ENCODE data around the gene EPO.

Gene EPO

DNA sequence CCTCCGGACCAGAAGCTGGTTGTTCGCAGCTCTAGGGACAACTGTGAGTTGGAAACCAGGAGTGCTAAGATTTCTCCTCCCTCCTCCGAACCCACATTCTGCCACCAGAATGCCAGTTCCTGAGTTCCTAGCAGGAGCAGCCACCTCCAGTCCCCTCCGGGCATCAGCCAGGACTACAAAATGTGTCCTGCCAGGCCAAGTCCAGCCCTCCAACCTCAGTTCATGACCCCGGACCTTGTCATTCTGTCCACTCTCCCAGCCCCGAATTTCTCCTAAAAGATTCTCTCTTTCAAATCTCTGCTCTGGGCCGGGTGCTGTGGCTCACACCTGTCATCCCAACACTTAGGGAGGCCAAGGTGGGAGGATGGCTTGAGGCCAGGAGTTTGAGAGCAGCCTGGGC lies 15.5 kb downstream of the EPO start:
- no peak for TF ChIP-seq ELF4 (IDR thresholded peaks at IDR 0.05)
- TF ChIP-seq BHLHE40 (IDR thresholded peaks at IDR 0.05; ENCODE audit: borderline replicate concordance), result no peak
- no peak for TF ChIP-seq LEF1 (IDR thresholded peaks at IDR 0.05; ENCODE audit: borderline replicate concordance)
- TF ChIP-seq ZNF384 (IDR thresholded peaks at IDR 0.05), result no peak
- no peak for TF ChIP-seq CTBP1 (IDR thresholded peaks at IDR 0.05; ENCODE audit: borderline replicate concordance)
- TF ChIP-seq, protein P1, sequence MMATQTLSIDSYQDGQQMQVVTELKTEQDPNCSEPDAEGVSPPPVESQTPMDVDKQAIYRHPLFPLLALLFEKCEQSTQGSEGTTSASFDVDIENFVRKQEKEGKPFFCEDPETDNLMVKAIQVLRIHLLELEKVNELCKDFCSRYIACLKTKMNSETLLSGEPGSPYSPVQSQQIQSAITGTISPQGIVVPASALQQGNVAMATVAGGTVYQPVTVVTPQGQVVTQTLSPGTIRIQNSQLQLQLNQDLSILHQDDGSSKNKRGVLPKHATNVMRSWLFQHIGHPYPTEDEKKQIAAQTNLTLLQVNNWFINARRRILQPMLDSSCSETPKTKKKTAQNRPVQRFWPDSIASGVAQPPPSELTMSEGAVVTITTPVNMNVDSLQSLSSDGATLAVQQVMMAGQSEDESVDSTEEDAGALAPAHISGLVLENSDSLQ (IDR thresholded peaks at IDR 0.05), result no peak
- TF ChIP-seq TARDBP (IDR thresholded peaks at IDR 0.05), result no peak
- TF ChIP-seq HDGF (IDR thresholded peaks at IDR 0.05; ENCODE audit: borderline replicate concordance), result no peak
- no peak for TF ChIP-seq L3MBTL2 (conservative IDR thresholded peaks at IDR 0.05)
- no peak for TF ChIP-seq SUZ12 (IDR thresholded peaks at IDR 0.05)
- no peak for TF ChIP-seq FOXK2 (IDR thresholded peaks at IDR 0.05)
- no peak for TF ChIP-seq SP1 (IDR thresholded peaks at IDR 0.05)
- no peak for TF ChIP-seq FOXA1 (IDR thresholded peaks at IDR 0.05)
- TF ChIP-seq NFRKB (IDR thresholded peaks at IDR 0.05), result no peak
- TF ChIP-seq ARNT (IDR thresholded peaks at IDR 0.05), result no peak
- TF ChIP-seq FOXM1 (IDR thresholded peaks at IDR 0.05; ENCODE audit: borderline replicate concordance), result no peak
- no peak for DNase-seq (ENCODE audit: extremely low spot score)
- ChIA-PET POLR2A (no interaction called here), CTCF (interaction anchor here (0.8 kb wide), 1 partner anchor 92 kb away, joined by 3 read pairs; the partner anchor contains the start of gene EPHB4)

DNA sequence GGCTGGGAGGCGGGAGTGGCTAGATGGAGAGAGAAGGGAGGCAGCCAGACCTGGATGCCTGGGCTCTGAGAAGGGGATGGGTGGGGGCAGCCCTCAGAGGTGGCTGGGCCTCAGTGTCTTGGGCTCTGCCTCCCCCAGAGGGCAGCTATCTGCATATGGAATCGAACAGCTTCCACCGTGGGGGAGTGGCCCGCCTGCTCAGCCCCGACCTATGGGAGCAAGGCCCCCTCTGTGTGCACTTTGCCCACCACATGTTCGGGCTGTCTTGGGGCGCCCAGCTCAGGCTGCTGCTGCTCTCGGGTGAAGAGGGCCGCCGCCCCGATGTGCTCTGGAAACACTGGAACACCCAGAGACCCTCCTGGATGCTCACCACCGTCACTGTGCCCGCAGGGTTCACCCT lies 16.4 kb downstream of the EPO start:
- no peak for TF ChIP-seq ZNF384 (IDR thresholded peaks at IDR 0.05)
- TF ChIP-seq BHLHE40 (IDR thresholded peaks at IDR 0.05; ENCODE audit: borderline replicate concordance), result no peak
- TF ChIP-seq TARDBP (IDR thresholded peaks at IDR 0.05), result no peak
- TF ChIP-seq FOXM1 (IDR thresholded peaks at IDR 0.05; ENCODE audit: borderline replicate concordance), result no peak
- no peak for TF ChIP-seq HDGF (IDR thresholded peaks at IDR 0.05; ENCODE audit: borderline replicate concordance)
- no peak for TF ChIP-seq SP1 (IDR thresholded peaks at IDR 0.05)
- TF ChIP-seq FOXA1 (IDR thresholded peaks at IDR 0.05), result no peak
- TF ChIP-seq SUZ12 (IDR thresholded peaks at IDR 0.05), result no peak
- TF ChIP-seq FOXK2 (IDR thresholded peaks at IDR 0.05), result no peak
- no peak for TF ChIP-seq ELF4 (IDR thresholded peaks at IDR 0.05)
- TF ChIP-seq ARNT (IDR thresholded peaks at IDR 0.05), result no peak
- no peak for TF ChIP-seq LEF1 (IDR thresholded peaks at IDR 0.05; ENCODE audit: borderline replicate concordance)
- ChIA-PET POLR2A (no interaction called here), CTCF (no interaction called here)
- no peak for DNase-seq (ENCODE audit: extremely low spot score)

DNA sequence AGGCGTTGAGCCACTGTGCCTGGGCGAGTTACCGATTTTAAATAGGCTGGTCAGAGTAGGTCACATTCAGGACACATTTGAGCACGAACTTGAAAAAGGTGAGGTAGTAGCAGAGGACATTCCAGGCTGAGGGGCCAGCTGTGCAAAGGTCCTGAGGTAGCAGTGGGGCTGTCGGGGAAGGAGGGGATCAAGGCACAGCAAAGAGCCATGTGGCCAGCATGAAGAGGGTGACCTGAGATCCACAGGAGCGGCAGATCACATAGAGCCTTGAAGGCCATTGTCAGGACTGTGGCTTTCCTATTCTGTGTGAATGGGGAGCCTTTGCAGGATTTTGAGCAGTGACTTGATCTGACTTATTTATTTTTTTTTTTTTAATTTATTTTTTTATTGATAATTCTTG lies 19.7 kb downstream of the EPO start:
- CTCF ChIA-PET, result no interaction called here
- TF ChIP-seq FOXK2 (IDR thresholded peaks at IDR 0.05) (no peak), CTBP1 (IDR thresholded peaks at IDR 0.05; ENCODE audit: borderline replicate concordance) (no peak), BHLHE40 (IDR thresholded peaks at IDR 0.05; ENCODE audit: borderline replicate concordance) (no peak)
- POLR2A ChIA-PET, result no interaction called here
- no peak for DNase-seq (ENCODE audit: extremely low spot score)

DNA sequence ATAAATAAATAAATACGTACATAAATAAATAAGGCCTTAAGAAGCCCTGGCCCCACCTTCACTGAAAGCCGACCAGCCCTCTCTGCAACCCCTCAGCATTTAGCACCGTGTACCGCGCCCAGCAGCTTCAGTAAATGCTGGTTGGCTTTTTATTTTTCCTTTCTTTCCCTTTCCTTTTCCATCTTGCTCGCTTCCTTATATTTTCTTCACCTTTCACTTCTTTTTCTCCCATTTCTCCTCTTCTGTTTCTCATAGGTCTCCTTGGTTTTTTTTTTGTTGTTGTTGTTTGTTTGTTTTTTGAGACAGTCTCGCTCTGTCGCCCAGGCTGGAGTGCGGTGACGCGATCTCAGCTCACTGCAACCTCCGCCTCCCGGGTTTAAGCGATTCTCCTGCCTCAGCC lies 24.3 kb downstream of the EPO start:
- POLR2A ChIA-PET, result no interaction called here
- DNase-seq (ENCODE audit: extremely low spot score), result no peak
- TF ChIP-seq, protein P1 (IDR thresholded peaks at IDR 0.05), result no peak
- CTCF ChIA-PET, result no interaction called here

DNA sequence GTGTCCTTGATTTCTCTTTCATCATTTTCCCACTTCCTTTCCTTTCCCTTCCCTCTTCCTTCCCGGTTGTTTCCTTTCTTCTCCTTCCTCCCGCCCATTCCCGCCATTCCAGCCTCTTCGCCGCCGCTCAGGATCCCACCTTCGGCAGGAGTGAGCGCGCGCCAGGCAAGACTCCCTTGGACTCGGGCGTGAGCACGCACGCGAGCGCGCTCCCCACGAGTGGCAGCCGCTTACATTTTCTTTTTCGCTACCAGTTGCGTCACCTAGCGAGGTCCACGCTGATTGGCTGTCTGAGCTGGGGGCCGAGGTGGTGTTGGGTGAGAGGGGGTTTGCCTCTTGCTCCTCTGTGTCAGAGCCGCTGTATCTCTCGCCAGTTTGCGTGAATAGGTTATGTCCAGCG lies 24.9 kb downstream of the EPO start:
- ChIA-PET CTCF (no interaction called here), POLR2A (no interaction called here)
- no peak for TF ChIP-seq SP1 (IDR thresholded peaks at IDR 0.05)
- no peak for TF ChIP-seq FOXA1 (IDR thresholded peaks at IDR 0.05)
- TF ChIP-seq CTBP1 (IDR thresholded peaks at IDR 0.05; ENCODE audit: borderline replicate concordance), result no peak
- TF ChIP-seq, protein P1 (IDR thresholded peaks at IDR 0.05), result no peak
- TF ChIP-seq FOXK2 (IDR thresholded peaks at IDR 0.05), result no peak
- TF ChIP-seq L3MBTL2 (conservative IDR thresholded peaks at IDR 0.05), result no peak
- TF ChIP-seq HDGF (IDR thresholded peaks at IDR 0.05; ENCODE audit: borderline replicate concordance), result no peak
- TF ChIP-seq FOXM1 (IDR thresholded peaks at IDR 0.05; ENCODE audit: borderline replicate concordance), result no peak
- TF ChIP-seq ELF4 (IDR thresholded peaks at IDR 0.05), result no peak
- no peak for TF ChIP-seq BHLHE40 (IDR thresholded peaks at IDR 0.05; ENCODE audit: borderline replicate concordance)
- TF ChIP-seq NFRKB (IDR thresholded peaks at IDR 0.05), result no peak
- TF ChIP-seq TARDBP (IDR thresholded peaks at IDR 0.05), result no peak
- no peak for TF ChIP-seq ARNT (IDR thresholded peaks at IDR 0.05)
- TF ChIP-seq LEF1 (IDR thresholded peaks at IDR 0.05; ENCODE audit: borderline replicate concordance), result no peak
- TF ChIP-seq ZNF384 (IDR thresholded peaks at IDR 0.05), result no peak
- TF ChIP-seq SUZ12 (IDR thresholded peaks at IDR 0.05), result no peak
- no peak for DNase-seq (ENCODE audit: extremely low spot score)

DNA sequence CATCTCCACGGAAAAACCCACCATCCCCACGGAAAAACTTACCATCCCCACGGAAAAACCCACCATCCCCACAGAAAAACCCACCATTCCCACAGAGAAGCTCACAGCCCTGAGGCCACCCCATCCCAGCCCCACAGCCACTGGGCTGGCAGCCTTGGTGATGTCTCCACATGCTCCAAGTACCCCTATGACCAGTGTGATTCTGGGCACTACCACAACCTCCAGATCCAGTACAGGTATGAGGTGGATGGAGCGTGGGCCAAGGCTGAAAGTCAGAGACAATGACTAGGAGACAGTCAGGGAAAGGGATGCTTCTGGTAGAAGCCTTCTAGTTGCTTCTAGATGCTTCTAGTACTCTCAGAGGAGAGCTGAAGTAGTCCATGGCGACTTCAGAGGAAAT lies 32.7 kb downstream of the EPO start:
- TF ChIP-seq ZNF384 (IDR thresholded peaks at IDR 0.05) (no peak), FOXK2 (IDR thresholded peaks at IDR 0.05) (no peak), LEF1 (IDR thresholded peaks at IDR 0.05; ENCODE audit: borderline replicate concordance) (no peak), TARDBP (IDR thresholded peaks at IDR 0.05) (no peak), ARNT (IDR thresholded peaks at IDR 0.05) (no peak), SUZ12 (IDR thresholded peaks at IDR 0.05) (no peak), HDGF (IDR thresholded peaks at IDR 0.05; ENCODE audit: borderline replicate concordance) (no peak), L3MBTL2 (conservative IDR thresholded peaks at IDR 0.05) (no peak), FOXA1 (IDR thresholded peaks at IDR 0.05) (no peak), NFRKB (IDR thresholded peaks at IDR 0.05) (no peak), FOXM1 (IDR thresholded peaks at IDR 0.05; ENCODE audit: borderline replicate concordance) (no peak), SP1 (IDR thresholded peaks at IDR 0.05) (no peak), ELF4 (IDR thresholded peaks at IDR 0.05) (no peak), CTBP1 (IDR thresholded peaks at IDR 0.05; ENCODE audit: borderline replicate concordance) (no peak), BHLHE40 (IDR thresholded peaks at IDR 0.05; ENCODE audit: borderline replicate concordance) (no peak)
- TF ChIP-seq, protein P1 (IDR thresholded peaks at IDR 0.05), result no peak
- no peak for DNase-seq (ENCODE audit: extremely low spot score)
- CTCF ChIA-PET, result no interaction called here
- POLR2A ChIA-PET, result no interaction called here

Data from HEK293T (cell line).